ENCODE measurements around the gene PRL.

The PRL gene

GRCh38 chr6:22296067-22296466 lies 769 bp downstream of the PRL start:
- Histone ChIP-seq H3K4me3 (ENCODE audit: low read length) (no peak overlapping the region), H3K9me3 (ENCODE audit: control insufficient read depth, insufficient read depth, low read length) (no peaks in the 10 kb centered on the region), H3K36me3 (ENCODE audit: control insufficient read depth, insufficient read depth, low read length) (no peaks in the 10 kb centered on the region), H3K27me3 (ENCODE audit: control insufficient read depth, insufficient read depth, low read length) (no peaks in the 10 kb centered on the region), H3K4me1 (ENCODE audit: control insufficient read depth, insufficient read depth, low read length) (no peaks in the 10 kb centered on the region), H3K27ac (ENCODE audit: low read length) (no peak overlapping the region)
- DNase-seq (ENCODE audit: low read depth, low spot score), result no peak
- no CpG with 5 or more reads among the region's 1 CpG for WGBS (ENCODE audit: insufficient coverage, insufficient read length)

- Histone ChIP-seq H3K27ac (ENCODE audit: low read length) (no peak overlapping the region), H3K9me3 (ENCODE audit: control insufficient read depth, insufficient read depth, low read length) (no peaks in the 10 kb centered on the region), H3K36me3 (ENCODE audit: control insufficient read depth, insufficient read depth, low read length) (no peaks in the 10 kb centered on the region), H3K4me1 (ENCODE audit: control insufficient read depth, insufficient read depth, low read length) (no peaks in the 10 kb centered on the region), H3K27me3 (ENCODE audit: control insufficient read depth, insufficient read depth, low read length) (no peaks in the 10 kb centered on the region), H3K4me3 (ENCODE audit: low read length) (no peak overlapping the region)
- DNase-seq (ENCODE audit: low read depth, low spot score), result no peak
- no CpG with 5 or more reads among the region's 9 CpGs for WGBS (ENCODE audit: insufficient coverage, insufficient read length)
Measured at GRCh38 chr6:22295145-22295544, 1.7 kb downstream of the PRL start.

- Histone ChIP-seq H3K9me3 (ENCODE audit: control insufficient read depth, insufficient read depth, low read length) (no peaks in the 10 kb centered on the region), H3K27ac (ENCODE audit: low read length) (no peak overlapping the region)
- WGBS (ENCODE audit: insufficient coverage, insufficient read length), result no CpG with 5 or more reads among the region's 17 CpGs
Measured at GRCh38 chr6:22294301-22294700, 2.5 kb downstream of the PRL start.

GRCh38 chr6:22290045-22290444 lies 6.8 kb downstream of the PRL start:
- H3K36me3 ChIP-seq (ENCODE audit: control insufficient read depth, insufficient read depth, low read length), result no peaks in the 10 kb centered on the region
- H3K27me3 ChIP-seq (ENCODE audit: control insufficient read depth, insufficient read depth, low read length), result no peaks in the 10 kb centered on the region
- no CpG with 5 or more reads among the region's 8 CpGs for WGBS (ENCODE audit: insufficient coverage, insufficient read length)
- peaks cover 1% of the 10 kb centered on the region; the same call in 1 of the 2 replicates for H3K4me1 ChIP-seq (ENCODE audit: control insufficient read depth, insufficient read depth, low read length)
- DNase-seq (ENCODE audit: low read depth, low spot score), result no peak
- H3K27ac ChIP-seq (ENCODE audit: low read length), result no peak overlapping the region
- H3K4me3 ChIP-seq (ENCODE audit: low read length), result no peak overlapping the region
- H3K9me3 ChIP-seq (ENCODE audit: control insufficient read depth, insufficient read depth, low read length), result no peaks in the 10 kb centered on the region

More at GRCh38 chr6:22294301-22294700, 2.5 kb downstream of the PRL start:
- H3K4me3 ChIP-seq (ENCODE audit: low read length), result no peak overlapping the region
- no peaks in the 10 kb centered on the region for H3K27me3 ChIP-seq (ENCODE audit: control insufficient read depth, insufficient read depth, low read length)
- DNase-seq (ENCODE audit: low read depth, low spot score), result no peak
- H3K36me3 ChIP-seq (ENCODE audit: control insufficient read depth, insufficient read depth, low read length), result no peaks in the 10 kb centered on the region
- H3K4me1 ChIP-seq (ENCODE audit: control insufficient read depth, insufficient read depth, low read length), result peaks cover 1% of the 10 kb centered on the region; the same call in 1 of the 2 replicates

GRCh38 chr6:22288721-22289120 lies 8.1 kb downstream of the PRL start:
- Histone ChIP-seq H3K36me3 (ENCODE audit: control insufficient read depth, insufficient read depth, low read length) (no peaks in the 10 kb centered on the region), H3K27me3 (ENCODE audit: control insufficient read depth, insufficient read depth, low read length) (no peaks in the 10 kb centered on the region), H3K4me1 (ENCODE audit: control insufficient read depth, insufficient read depth, low read length) (peaks cover 1% of the 10 kb centered on the region; the same call in 1 of the 2 replicates), H3K9me3 (ENCODE audit: control insufficient read depth, insufficient read depth, low read length) (no peaks in the 10 kb centered on the region), H3K4me3 (ENCODE audit: low read length) (no peak overlapping the region), H3K27ac (ENCODE audit: low read length) (no peak overlapping the region)
- no peak for DNase-seq (ENCODE audit: low read depth, low spot score)
- 100% methylated on average over 7 of the region's 18 CpGs for WGBS (ENCODE audit: insufficient coverage, insufficient read length)

GRCh38 chr6:22284666-22285065 lies 12.2 kb downstream of the PRL start:
- no peak overlapping the region for H3K27ac ChIP-seq (ENCODE audit: low read length)
- H3K4me1 ChIP-seq (ENCODE audit: control insufficient read depth, insufficient read depth, low read length), result peaks cover 1% of the 10 kb centered on the region; the same call in 1 of the 2 replicates
- H3K9me3 ChIP-seq (ENCODE audit: control insufficient read depth, insufficient read depth, low read length), result no peaks in the 10 kb centered on the region
- no peak overlapping the region for H3K4me3 ChIP-seq (ENCODE audit: low read length)
- DNase-seq (ENCODE audit: low read depth, low spot score), result no peak
- WGBS (ENCODE audit: insufficient coverage, insufficient read length), result no CpG with 5 or more reads among the region's 2 CpGs
- H3K27me3 ChIP-seq (ENCODE audit: control insufficient read depth, insufficient read depth, low read length), result no peaks in the 10 kb centered on the region
- H3K36me3 ChIP-seq (ENCODE audit: control insufficient read depth, insufficient read depth, low read length), result no peaks in the 10 kb centered on the region

- Histone ChIP-seq H3K4me1 (ENCODE audit: control insufficient read depth, insufficient read depth, low read length) (no peaks in the 10 kb centered on the region), H3K36me3 (ENCODE audit: control insufficient read depth, insufficient read depth, low read length) (no peaks in the 10 kb centered on the region), H3K27ac (ENCODE audit: low read length) (no peak overlapping the region), H3K4me3 (ENCODE audit: low read length) (no peak overlapping the region), H3K9me3 (ENCODE audit: control insufficient read depth, insufficient read depth, low read length) (no peaks in the 10 kb centered on the region), H3K27me3 (ENCODE audit: control insufficient read depth, insufficient read depth, low read length) (no peaks in the 10 kb centered on the region)
- no CpG with 5 or more reads among the region's 9 CpGs for WGBS (ENCODE audit: insufficient coverage, insufficient read length)
- no peak for DNase-seq (ENCODE audit: low read depth, low spot score)
Measured at GRCh38 chr6:22281341-22282085, 15.3 kb downstream of the PRL start.

GRCh38 chr6:22279427-22279826 lies 17.4 kb downstream of the PRL start:
- no peaks in the 10 kb centered on the region for H3K9me3 ChIP-seq (ENCODE audit: control insufficient read depth, insufficient read depth, low read length)
- H3K27ac ChIP-seq (ENCODE audit: low read length), result no peak overlapping the region
- no CpG with 5 or more reads among the region's 2 CpGs for WGBS (ENCODE audit: insufficient coverage, insufficient read length)

GRCh38 chr6:22271081-22271480 lies 25.8 kb downstream of the PRL start:
- Histone ChIP-seq H3K27ac (ENCODE audit: low read length) (no peak overlapping the region), H3K4me3 (ENCODE audit: low read length) (no peak overlapping the region), H3K9me3 (ENCODE audit: control insufficient read depth, insufficient read depth, low read length) (no peaks in the 10 kb centered on the region), H3K27me3 (ENCODE audit: control insufficient read depth, insufficient read depth, low read length) (no peaks in the 10 kb centered on the region), H3K4me1 (ENCODE audit: control insufficient read depth, insufficient read depth, low read length) (no peaks in the 10 kb centered on the region), H3K36me3 (ENCODE audit: control insufficient read depth, insufficient read depth, low read length) (no peaks in the 10 kb centered on the region)
- WGBS (ENCODE audit: insufficient coverage, insufficient read length), result no CpG with 5 or more reads among the region's 7 CpGs
- DNase-seq (ENCODE audit: low read depth, low spot score), result no peak

More at GRCh38 chr6:22279427-22279826, 17.4 kb downstream of the PRL start:
- H3K27me3 ChIP-seq (ENCODE audit: control insufficient read depth, insufficient read depth, low read length), result no peaks in the 10 kb centered on the region
- H3K36me3 ChIP-seq (ENCODE audit: control insufficient read depth, insufficient read depth, low read length), result no peaks in the 10 kb centered on the region
- H3K4me1 ChIP-seq (ENCODE audit: control insufficient read depth, insufficient read depth, low read length), result no peaks in the 10 kb centered on the region
- DNase-seq (ENCODE audit: low read depth, low spot score), result no peak
- H3K4me3 ChIP-seq (ENCODE audit: low read length), result no peak overlapping the region

GRCh38 chr6:22263748-22264147 lies 33.1 kb downstream of the PRL start:
- H3K27me3 ChIP-seq (ENCODE audit: control insufficient read depth, insufficient read depth, low read length), result no peaks in the 10 kb centered on the region
- no peaks in the 10 kb centered on the region for H3K9me3 ChIP-seq (ENCODE audit: control insufficient read depth, insufficient read depth, low read length)
- no CpG with 5 or more reads among the region's 2 CpGs for WGBS (ENCODE audit: insufficient coverage, insufficient read length)
- no peaks in the 10 kb centered on the region for H3K36me3 ChIP-seq (ENCODE audit: control insufficient read depth, insufficient read depth, low read length)
- no peak for DNase-seq (ENCODE audit: low read depth, low spot score)
- no peaks in the 10 kb centered on the region for H3K4me1 ChIP-seq (ENCODE audit: control insufficient read depth, insufficient read depth, low read length)
- no peak overlapping the region for H3K4me3 ChIP-seq (ENCODE audit: low read length)
- H3K27ac ChIP-seq (ENCODE audit: low read length), result no peak overlapping the region

GRCh38 chr6:22254886-22255285 lies 42.0 kb downstream of the PRL start:
- no peaks in the 10 kb centered on the region; the same call in 1 of the 2 replicates for H3K4me1 ChIP-seq (ENCODE audit: control insufficient read depth, insufficient read depth, low read length)
- H3K4me3 ChIP-seq (ENCODE audit: low read length), result no peak overlapping the region
- H3K27me3 ChIP-seq (ENCODE audit: control insufficient read depth, insufficient read depth, low read length), result no peaks in the 10 kb centered on the region
- DNase-seq (ENCODE audit: low read depth, low spot score), result no peak
- no peaks in the 10 kb centered on the region for H3K36me3 ChIP-seq (ENCODE audit: control insufficient read depth, insufficient read depth, low read length)
- no peak overlapping the region for H3K27ac ChIP-seq (ENCODE audit: low read length)
- H3K9me3 ChIP-seq (ENCODE audit: control insufficient read depth, insufficient read depth, low read length), result no peaks in the 10 kb centered on the region
- WGBS (ENCODE audit: insufficient coverage, insufficient read length), result no CpG with 5 or more reads among the region's 3 CpGs

Measured in iPS DF 6.9 (cell line).